Esophagus squamous epithelium (tissue), 5 donors: ENCODE data around the gene CCDC51. TPM values are rescaled to one million over a fixed set of nuclear protein-coding genes. Genes with fewer than 3 reads are reported as not detected.

Experiments used
- DNase-seq: peaks from one replicate; lab custom pipeline; 2025; lab: John Stamatoyannopoulos, UW
- H3K27ac ChIP-seq, 4 donors: fragments of 200-600 bp; sonication (generic); one replicate each; pipeline ENCODE4 v1.5.1; 2016 to 2019; ENCODE audit warnings: mild to moderate bottlenecking in 1 of 4
- H3K27me3 ChIP-seq, 4 donors: fragments of 200-600 bp; sonication (generic); 1 replicate in 3 of 4; 2 replicates in 1 of 4; pipeline versions ENCODE4 v1.5.1 to v1.6.0; 2017 to 2021; ENCODE audit warnings: antibody characterized with exemption in 1 of 4
- H3K36me3 ChIP-seq, 3 donors: fragments of 200-600 bp; sonication (generic); one replicate each; pipeline ENCODE4 v1.5.1; 2016 to 2019
- H3K4me1 ChIP-seq, 3 donors: fragments of 200-600 bp; sonication (generic); one replicate each; pipeline ENCODE4 v1.5.1; 2017 to 2019
- H3K4me3 ChIP-seq, 4 donors: fragments of 200-600 bp; sonication (generic); 1 replicate in 3 of 4; 2 replicates in 1 of 4; pipeline ENCODE4 v1.5.1; 2016 to 2019; ENCODE audit warnings: mild to moderate bottlenecking in 2 of 4, moderate library complexity in 1 of 4
- H3K9me3 ChIP-seq, 3 donors: fragments of 200-600 bp; sonication (generic); one replicate each; pipeline ENCODE4 v1.5.1; 2016 to 2019
- POLR2A ChIP-seq, 4 donors: fragments of 450-650 bp; IDR thresholded peaks; one replicate each; pipeline ENCODE4 v1.6.1; 2017; ENCODE audit warnings: antibody characterized with exemption in 4 of 4, mild to moderate bottlenecking in 4 of 4, moderate library complexity in 3 of 4
- WGBS, 2 donors: methylation state at CpG; one replicate each; pipeline ENCODE4 v1.1.5; 2018; 5-methylcytosine and 5-hydroxymethylcytosine counted together
- intact Hi-C: fragments of 100-400 bp; cut with DNase I; formaldehyde crosslinking; loops from one replicate; pipeline ENCODE4 v1.15.0; 2022
- total RNA-seq, 4 donors: library from RNA; depleted of rRNA; stranded (reverse); fragments of >200 nt; gene quantifications; one replicate each; pipeline ENCODE4 v1.1.0, GENCODE V29; 2016
- TF ChIP-seq, protein P1 (sequence below), 6 experiments: fragments of 450-650 bp in 4 of 6; fragments of 200-600 bp in 2 of 6; sonication (generic) in 2 of 6; IDR thresholded peaks; one replicate each; pipeline ENCODE4 v1.5.1; 2016 to 2019; ENCODE audit warnings: antibody characterized with exemption in 6 of 6, mild to moderate bottlenecking in 4 of 6, moderate library complexity in 4 of 6
- donor health status: DM: yes; HTN: yes; CAD: no.

Gene CCDC51
- total RNA-seq, 4 donors from 2014 or later, result 15.1 to 31.3 (median 18.2) TPM

DNA sequence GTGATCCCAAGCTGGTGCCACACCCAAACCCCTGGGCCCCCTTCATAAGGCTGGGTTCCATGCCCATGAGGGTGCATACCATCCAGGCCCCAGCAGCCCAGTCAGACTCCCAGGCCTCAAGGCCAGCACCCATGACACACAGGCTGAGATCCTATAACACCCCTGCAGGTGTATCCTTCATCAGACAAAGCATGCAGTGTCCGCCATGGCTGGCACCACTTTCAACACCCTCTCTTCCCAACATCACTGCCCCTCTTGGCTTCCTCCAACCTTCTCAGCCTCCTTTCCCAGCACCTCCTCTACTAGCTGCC lies 3.5 kb downstream of the CCDC51 start:
- intact Hi-C loops, result loop anchor here (2.0 to 5.0 kb wide), 2 partner anchors 38 to 244 kb away; no protein-coding TSS in a partner anchor
- H3K36me3 ChIP-seq, result peaks cover 0 to 12% (median 0%) of the 10 kb centered on the region in 3 donors
- no peaks in the 10 kb centered on the region for H3K27me3 ChIP-seq
- no peak for DNase-seq
- peaks cover 43 to 74% (median 60%) of the 10 kb centered on the region in 3 donors for H3K4me1 ChIP-seq
- WGBS, 2 donors, result 36 to 53% methylated on average over 1 of the region's 1 CpG
- no peaks in the 10 kb centered on the region for H3K9me3 ChIP-seq
- peak overlapping the region in 3 of 4 donors; percentile 72 to 98 (median 96) for H3K27ac ChIP-seq
- TF ChIP-seq, protein P1, sequence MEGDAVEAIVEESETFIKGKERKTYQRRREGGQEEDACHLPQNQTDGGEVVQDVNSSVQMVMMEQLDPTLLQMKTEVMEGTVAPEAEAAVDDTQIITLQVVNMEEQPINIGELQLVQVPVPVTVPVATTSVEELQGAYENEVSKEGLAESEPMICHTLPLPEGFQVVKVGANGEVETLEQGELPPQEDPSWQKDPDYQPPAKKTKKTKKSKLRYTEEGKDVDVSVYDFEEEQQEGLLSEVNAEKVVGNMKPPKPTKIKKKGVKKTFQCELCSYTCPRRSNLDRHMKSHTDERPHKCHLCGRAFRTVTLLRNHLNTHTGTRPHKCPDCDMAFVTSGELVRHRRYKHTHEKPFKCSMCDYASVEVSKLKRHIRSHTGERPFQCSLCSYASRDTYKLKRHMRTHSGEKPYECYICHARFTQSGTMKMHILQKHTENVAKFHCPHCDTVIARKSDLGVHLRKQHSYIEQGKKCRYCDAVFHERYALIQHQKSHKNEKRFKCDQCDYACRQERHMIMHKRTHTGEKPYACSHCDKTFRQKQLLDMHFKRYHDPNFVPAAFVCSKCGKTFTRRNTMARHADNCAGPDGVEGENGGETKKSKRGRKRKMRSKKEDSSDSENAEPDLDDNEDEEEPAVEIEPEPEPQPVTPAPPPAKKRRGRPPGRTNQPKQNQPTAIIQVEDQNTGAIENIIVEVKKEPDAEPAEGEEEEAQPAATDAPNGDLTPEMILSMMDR (IDR thresholded peaks at IDR 0.05), result no peak
- no peak for TF ChIP-seq POLR2A (IDR thresholded peaks at IDR 0.05)
- H3K4me3 ChIP-seq, result no peak overlapping the region

DNA sequence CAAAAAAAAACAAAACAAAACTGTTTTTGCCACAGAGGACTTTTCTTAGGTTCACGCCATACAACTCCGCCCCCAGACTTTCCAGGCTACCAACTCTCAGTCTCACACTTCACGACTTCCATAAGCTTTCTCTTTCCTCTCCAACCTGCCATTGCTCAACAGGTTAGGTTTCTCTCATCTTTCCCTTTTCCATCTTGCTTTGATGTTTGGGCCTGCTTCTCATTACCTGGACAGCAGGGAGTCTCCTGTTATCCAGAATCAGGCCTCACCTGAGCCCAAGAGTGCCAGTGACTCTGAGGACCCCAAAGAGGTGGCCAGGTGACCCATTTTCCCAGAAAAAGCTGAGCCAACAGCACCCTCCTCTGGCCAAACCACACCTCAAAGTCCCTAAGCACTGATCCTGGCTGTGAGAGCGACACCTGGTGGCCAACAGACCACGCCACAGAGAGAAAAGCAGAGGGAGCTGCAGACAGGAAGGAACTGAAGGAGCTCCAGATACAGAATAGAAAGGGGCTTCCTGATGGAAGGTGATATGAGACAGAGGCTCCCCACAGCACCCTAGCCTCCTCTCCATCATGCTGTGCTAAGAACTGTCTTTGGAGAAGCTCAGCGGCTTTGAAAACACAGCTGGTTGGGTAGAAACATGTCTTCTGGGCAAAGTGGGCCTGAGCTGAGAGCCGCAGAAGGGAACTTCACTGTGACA lies 4.0 kb downstream of the CCDC51 start:
- peak overlapping the region; percentile 95 to 98 (median 96) for H3K27ac ChIP-seq
- H3K27me3 ChIP-seq, result no peaks in the 10 kb centered on the region
- no peak for TF ChIP-seq POLR2A (IDR thresholded peaks at IDR 0.05)
- TF ChIP-seq, protein P1 (IDR thresholded peaks at IDR 0.05), result peak; percentile 99 to 100 (median 100)
- peaks cover 45 to 74% (median 60%) of the 10 kb centered on the region in 3 donors for H3K4me1 ChIP-seq
- H3K36me3 ChIP-seq, result peaks cover 0 to 11% (median 0%) of the 10 kb centered on the region in 3 donors
- no peak for DNase-seq
- no peak overlapping the region for H3K4me3 ChIP-seq
- intact Hi-C loops, result loop anchor here (2.0 to 5.0 kb wide), 3 partner anchors 37 to 244 kb away; no protein-coding TSS in a partner anchor
- WGBS, 2 donors, result 22 to 31% methylated on average over 7 of the region's 7 CpGs
- H3K9me3 ChIP-seq, result no peaks in the 10 kb centered on the region

DNA sequence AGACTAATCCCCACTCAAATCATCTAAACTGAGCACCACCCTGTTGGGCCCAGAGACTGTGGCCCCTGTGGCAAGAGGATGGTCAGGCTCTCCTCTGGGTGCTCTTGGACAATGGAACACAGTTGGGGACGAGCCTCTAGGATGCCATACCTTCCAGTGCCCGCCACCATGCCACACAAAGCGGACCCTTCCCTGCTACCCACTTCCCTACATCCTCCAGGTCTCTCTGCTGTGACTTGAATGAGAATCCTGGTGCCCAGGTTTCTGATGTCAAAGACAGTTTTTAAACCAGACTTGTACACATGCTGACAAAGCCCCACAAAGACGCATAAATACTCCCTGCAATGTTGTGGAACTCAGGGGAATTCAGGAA lies 4.7 kb downstream of the CCDC51 start:
- H3K27me3 ChIP-seq, result no peaks in the 10 kb centered on the region
- intact Hi-C loops, result loop anchor here (2.0 to 5.0 kb wide), 2 partner anchors 162 to 243 kb away; no protein-coding TSS in a partner anchor
- no peaks in the 10 kb centered on the region for H3K9me3 ChIP-seq
- TF ChIP-seq POLR2A (IDR thresholded peaks at IDR 0.05), result no peak
- TF ChIP-seq, protein P1 (IDR thresholded peaks at IDR 0.05), result no peak
- 80 to 94% methylated on average over 1 to 3 of the region's 4 CpGs for WGBS, 2 donors
- peaks cover 51 to 78% (median 66%) of the 10 kb centered on the region in 3 donors for H3K4me1 ChIP-seq
- H3K4me3 ChIP-seq, result no peak overlapping the region
- H3K36me3 ChIP-seq, result peaks cover 0 to 11% (median 0%) of the 10 kb centered on the region in 3 donors
- peak overlapping the region; percentile 95 to 98 (median 96) for H3K27ac ChIP-seq
- no peak for DNase-seq

DNA sequence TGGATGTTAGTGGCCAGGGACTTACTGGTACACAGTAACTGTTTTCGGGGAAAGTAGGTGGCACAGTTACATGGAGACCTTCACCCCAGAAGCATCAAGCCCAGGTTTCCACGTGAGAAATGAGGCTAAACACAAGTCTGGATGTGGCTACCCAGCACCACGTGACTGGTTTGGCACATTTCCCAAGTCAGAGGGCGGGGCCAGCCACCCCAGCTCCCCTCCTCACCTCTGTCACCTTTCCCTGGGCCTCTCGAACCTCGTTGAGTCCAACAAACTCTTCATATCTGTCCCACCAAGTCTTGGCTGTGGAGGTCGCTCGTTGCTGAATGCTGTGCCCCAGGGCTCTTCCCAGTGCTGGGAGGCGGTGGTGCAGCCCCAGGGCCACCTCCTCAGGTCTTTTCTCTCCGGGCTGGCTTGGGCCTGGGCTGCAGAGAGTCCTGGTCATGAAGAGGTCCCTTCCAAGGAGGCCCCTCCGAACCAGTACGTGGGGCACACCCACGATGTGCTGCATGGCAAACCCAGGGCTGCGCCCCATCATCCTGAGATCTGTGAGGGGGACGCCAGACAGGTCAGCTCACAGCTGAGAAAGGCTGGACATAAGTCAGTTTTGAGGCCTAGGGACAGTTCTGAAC lies 5.2 kb downstream of the CCDC51 start:
- H3K27ac ChIP-seq, result peak overlapping the region; percentile 95 to 98 (median 96)
- DNase-seq, result no peak
- TF ChIP-seq, protein P1 (IDR thresholded peaks at IDR 0.05), result no peak
- no peak for TF ChIP-seq POLR2A (IDR thresholded peaks at IDR 0.05)
- 27 to 65% methylated on average over 10 to 14 of the region's 15 CpGs for WGBS, 2 donors
- intact Hi-C loops, result loop anchor here (2.0 to 5.0 kb wide), 2 partner anchors 162 to 242 kb away; no protein-coding TSS in a partner anchor
- no peaks in the 10 kb centered on the region for H3K9me3 ChIP-seq
- H3K27me3 ChIP-seq, result no peaks in the 10 kb centered on the region
- no peak overlapping the region for H3K4me3 ChIP-seq
- H3K4me1 ChIP-seq, result peaks cover 56 to 82% (median 68%) of the 10 kb centered on the region in 3 donors
- peaks cover 0 to 11% (median 0%) of the 10 kb centered on the region in 3 donors for H3K36me3 ChIP-seq
